Measurements from ENCODE around the gene PLD6.

- TF ChIP-seq CTCF (IDR thresholded peaks at IDR 0.05 in 4 of 5, conservative IDR thresholded peaks at IDR 0.05 in 1 of 5) (no peak), POLR2A (IDR thresholded peaks at IDR 0.05) (no peak)
Measured at GRCh38 chr17:17183744-17184143, 22.4 kb downstream of the PLD6 start.
